ENCODE measurements around the gene ATG16L1.

GRCh38 chr2:233311241-233311926 is 59.9 kb downstream of the ATG16L1 start:
- TF ChIP-seq CTCF (IDR thresholded peaks at IDR 0.05 in 4 of 5, conservative IDR thresholded peaks at IDR 0.05 in 1 of 5) (no peak), POLR2A (IDR thresholded peaks at IDR 0.05) (no peak)

Data from gastrocnemius medialis (tissue), 4 donors.